Stimulated activated CD4-positive, alpha-beta T cell treated with anti-CD3 and anti-CD28 coated beads, Interleukin-4, amount 100 ng/mL, for 24 hours (primary cell): ENCODE measurements around the gene ATG9A.
A peak's percentile ranks its signal among the peaks of the same experiment; 100 is the strongest.
"Not testable (repeated sequence)": the region's sequence is repeated elsewhere in the genome, so short reads cannot be mapped to it uniquely, and the experiment has no call there.

Experiments
- DNase-seq: peaks from one replicate; pipeline ENCODE4 v3.0.0-alpha.2; 2020

Gene ATG9A

GRCh38 chr2:219205981-219206327 lies 23.5 kb downstream of the ATG9A start:
- no peak for DNase-seq

GRCh38 chr2:219205165-219205538 lies 24.3 kb downstream of the ATG9A start:
- DNase-seq, result no peak

- no peak for DNase-seq
Observed at GRCh38 chr2:219204425-219205164, 24.8 kb downstream of the ATG9A start.

- DNase-seq, result not testable (repeated sequence)
Observed at GRCh38 chr2:219201331-219201730, 28.1 kb downstream of the ATG9A start.

- not testable (repeated sequence) for DNase-seq
Observed at GRCh38 chr2:219200502-219201326, 28.7 kb downstream of the ATG9A start.

- no peak for DNase-seq
Observed at GRCh38 chr2:219199470-219200211, 29.8 kb downstream of the ATG9A start.

GRCh38 chr2:219198974-219199373 lies 30.5 kb downstream of the ATG9A start:
- no peak for DNase-seq

- no peak for DNase-seq
Observed at GRCh38 chr2:219197388-219197787, 32.0 kb downstream of the ATG9A start.

GRCh38 chr2:219186754-219187456 lies 42.5 kb downstream of the ATG9A start:
- no peak for DNase-seq

GRCh38 chr2:219184121-219184520 lies 45.3 kb downstream of the ATG9A start:
- no peak for DNase-seq

GRCh38 chr2:219183151-219183772 lies 46.2 kb downstream of the ATG9A start:
- no peak for DNase-seq

- DNase-seq, result no peak
Observed at GRCh38 chr2:219182331-219183150, 46.9 kb downstream of the ATG9A start.

GRCh38 chr2:219181531-219181930 lies 47.9 kb downstream of the ATG9A start:
- DNase-seq, result no peak

- no peak for DNase-seq
Observed at GRCh38 chr2:219180961-219181360, 48.5 kb downstream of the ATG9A start.

- no peak for DNase-seq
Observed at GRCh38 chr2:219179601-219180465, 49.6 kb downstream of the ATG9A start.

- DNase-seq, result peak; percentile 29
Observed at GRCh38 chr2:219178377-219179175, 50.9 kb downstream of the ATG9A start.

- DNase-seq, result peak; percentile 76
Observed at GRCh38 chr2:219177552-219178376, 51.7 kb downstream of the ATG9A start, which contains the start of gene RETREG2. Gene RETREG2, plus strand, starts transcription at chr2:219178275. Its CDS starts 78 bp downstream, at chr2:219178353.

- DNase-seq, result peak; percentile 86
Observed at GRCh38 chr2:219176818-219177551, 52.5 kb downstream of the ATG9A start, which contains the start of gene CNPPD1. Gene CNPPD1, minus strand, starts transcription at chr2:219176925. Its CDS starts 97 bp downstream, at chr2:219176828.
